HCT116 (cell line): ENCODE data around the gene CAB39. TPM values are rescaled to one million over a fixed set of nuclear protein-coding genes. Genes with fewer than 3 reads are reported as not detected.

ENCODE experiments used
- ATAC-seq: fragments of 200-7000 bp; cut with Tn5 transposase; 2 replicates; pipeline ENCODE4 v1.9.1; 2020; ENCODE audit warnings: mild to moderate bottlenecking, moderate library complexity
- BruUV-seq: library from RNA; stranded (reverse); fragments of 400-500 nt; replicated peaks from 2 replicates; lab custom pipeline; 2021; lab: Mats Ljungman, UMichigan
- CTCF ChIA-PET: fragments of 300-600 bp; sonication (Branson Sonifier 250); formaldehyde crosslinking; loops from one replicate; lab custom pipeline; 2021; ENCODE audit warnings: antibody characterized with exemption; lab: Charles Lee
- POLR2A ChIA-PET: fragments of 300-600, 350-600 bp; sonication (Branson Sonifier 250); formaldehyde crosslinking; loops from one replicate; lab custom pipeline; 2021; ENCODE audit warnings: antibody characterized with exemption; lab: Charles Lee
- RAD21 ChIA-PET, 2 experiments: fragments of 300-600 bp; sonication (Branson Sonifier 250); formaldehyde crosslinking; loops; one replicate each; lab custom pipeline; 2023; ENCODE audit warnings: low total read pairs in 2 of 2; ENCODE audit not compliant: uncharacterized antibody in 2 of 2, unreplicated experiment in 2 of 2, low non-redundant PET in 1 of 2; lab: Charles Lee
- DNase-seq: peaks from one replicate; pipeline ENCODE4 v3.0.0-alpha.2; 2010; ENCODE audit warnings: low read depth, low spot score
- H2AFZ ChIP-seq: fragments of 200-600 bp; shearing (Covaris generic), sonication (generic); 2 replicates; pipeline ENCODE4 v1.6.1; 2017; ENCODE audit warnings: low read depth, mixed run types, mixed read lengths, antibody characterized with exemption, low read length; ENCODE audit not compliant: poor library complexity, severe bottlenecking
- H3K27ac ChIP-seq: 2 replicates; pipeline ENCODE4 v1.5.1; 2012; ENCODE audit warnings: low read depth, low read length
- H3K27me3 ChIP-seq: fragments of 200-600 bp; sonication (generic); 2 replicates; pipeline ENCODE4 v1.6.1; 2016; ENCODE audit warnings: mixed run types, low read length, mixed read lengths; ENCODE audit not compliant: insufficient read depth
- H3K36me3 ChIP-seq, 2 experiments: fragments of 200-500 bp in 1 of 2; fragments of 200-600 bp in 1 of 2; sonication (Bioruptor generic) in 1 of 2; sonication (generic) in 1 of 2; 2 replicates each; pipeline versions ENCODE4 v1.5.1 to v1.6.1; 2014 to 2016; ENCODE audit warnings: low read length in 2 of 2, inconsistent platforms in 1 of 2, mixed read lengths in 1 of 2, mixed run types in 1 of 2; ENCODE audit not compliant: insufficient read depth in 2 of 2, control insufficient read depth in 1 of 2
- H3K4me1 ChIP-seq, 2 experiments: fragments of 200-600 bp in 1 of 2; sonication (generic) in 1 of 2; 2 replicates each; pipeline versions ENCODE4 v1.5.1 to v1.6.1; 2012 to 2017; ENCODE audit warnings: low read length in 2 of 2, inconsistent platforms in 1 of 2, mild to moderate bottlenecking in 1 of 2, mixed read lengths in 1 of 2, mixed run types in 1 of 2, moderate library complexity in 1 of 2; ENCODE audit not compliant: insufficient read depth in 2 of 2, control insufficient read depth in 1 of 2
- H3K4me2 ChIP-seq: fragments of 200-600 bp; sonication (generic); 2 replicates; pipeline ENCODE4 v1.6.1; 2017; ENCODE audit warnings: mixed run types, low read length, mixed read lengths
- H3K4me3 ChIP-seq, 2 experiments: fragments of 200-600 bp in 1 of 2; sonication (generic) in 1 of 2; replicated peaks in 1 of 2; 2 replicates each; pipeline ENCODE4 v1.5.1; 2011 to 2016; ENCODE audit warnings: low read length in 2 of 2, control low read depth in 1 of 2, low read depth in 1 of 2, mild to moderate bottlenecking in 1 of 2, mixed read lengths in 1 of 2, mixed run types in 1 of 2
- H3K79me2 ChIP-seq: fragments of 200-600 bp; sonication (generic); 2 replicates; pipeline ENCODE4 v1.6.1; 2017; ENCODE audit warnings: mild to moderate bottlenecking, mixed run types, low read length, moderate library complexity, mixed read lengths; ENCODE audit not compliant: insufficient read depth
- H3K9ac ChIP-seq: fragments of 200-600 bp; sonication (generic); 2 replicates; pipeline ENCODE4 v1.6.1; 2016; ENCODE audit warnings: low read length, mixed read lengths
- H3K9me2 ChIP-seq: fragments of 200-600 bp; sonication (generic), shearing (Covaris generic); 2 replicates; pipeline ENCODE4 v1.6.1; 2017; ENCODE audit warnings: mixed run types, mild to moderate bottlenecking, moderate library complexity; ENCODE audit not compliant: insufficient read depth
- H3K9me3 ChIP-seq, 2 experiments: fragments of 200-500 bp in 1 of 2; fragments of 200-600 bp in 1 of 2; sonication (Bioruptor generic) in 1 of 2; sonication (generic) in 1 of 2; 2 replicates each; pipeline ENCODE4 v1.6.1; 2014 to 2017; ENCODE audit warnings: low read length in 2 of 2, mixed read lengths in 2 of 2, inconsistent platforms in 1 of 2, low read depth in 1 of 2, mild to moderate bottlenecking in 1 of 2, mixed run types in 1 of 2, moderate library complexity in 1 of 2; ENCODE audit not compliant: control insufficient read depth in 1 of 2, insufficient read depth in 1 of 2
- H4K20me1 ChIP-seq: fragments of 200-600 bp; sonication (generic), shearing (Covaris generic); 2 replicates; pipeline ENCODE4 v1.6.1; 2017; ENCODE audit warnings: mixed run types, mild to moderate bottlenecking, moderate library complexity; ENCODE audit not compliant: insufficient read depth
- ATF3 ChIP-seq: IDR thresholded peaks from 2 replicates; pipeline ENCODE4 v1.6.1; 2012
- CBX3 ChIP-seq: IDR thresholded peaks from 2 replicates; pipeline ENCODE4 v1.6.1; 2012; ENCODE audit warnings: low read depth
- CTCF ChIP-seq, 3 experiments: fragments of 200-600 bp in 1 of 3; sonication (generic) in 1 of 3; IDR thresholded peaks in 2 of 3; conservative IDR thresholded peaks in 1 of 3; 2 replicates each; pipeline ENCODE4 v1.5.1; 2012 to 2017; ENCODE audit warnings: low read depth in 2 of 3, low read length in 2 of 3, antibody characterized with exemption in 1 of 3, borderline replicate concordance in 1 of 3, control low read depth in 1 of 3, mild to moderate bottlenecking in 1 of 3, mixed read lengths in 1 of 3, mixed run types in 1 of 3, moderate library complexity in 1 of 3; ENCODE audit not compliant: insufficient read depth in 1 of 3
- ELF1 ChIP-seq: IDR thresholded peaks from 2 replicates; pipeline ENCODE4 v1.6.1; 2012; ENCODE audit warnings: low read depth, borderline replicate concordance
- EZH2 ChIP-seq: fragments of 200-600 bp; sonication (generic); IDR thresholded peaks from 2 replicates; pipeline ENCODE4 v1.6.1; 2017; ENCODE audit warnings: antibody characterized with exemption, mixed run types
- EZH2phosphoT487 ChIP-seq: fragments of 200-600 bp; IDR thresholded peaks from 2 replicates; pipeline ENCODE4 v1.6.1; 2018; ENCODE audit warnings: antibody characterized with exemption, borderline replicate concordance
- FOSL1 ChIP-seq: IDR thresholded peaks from 2 replicates; pipeline ENCODE4 v1.6.1; 2012; ENCODE audit warnings: low read depth
- POLR2AphosphoS5 ChIP-seq: IDR thresholded peaks from 2 replicates; pipeline ENCODE4 v1.6.1; 2011; ENCODE audit warnings: mild to moderate bottlenecking, low read depth, low read length, moderate library complexity
- RAD21 ChIP-seq: IDR thresholded peaks from 2 replicates; pipeline ENCODE4 v1.6.1; 2012; ENCODE audit warnings: low read depth, mild to moderate bottlenecking
- TCF7L2 ChIP-seq: IDR thresholded peaks from 2 replicates; pipeline ENCODE4 v1.7.0; 2011; ENCODE audit warnings: borderline replicate concordance, inconsistent platforms; ENCODE audit not compliant: insufficient read depth, insufficient read length; ENCODE audit errors: extremely low read depth
- YY1 ChIP-seq: IDR thresholded peaks from 2 replicates; pipeline ENCODE4 v1.6.1; 2011; ENCODE audit warnings: low read length, low read depth, moderate library complexity, mild to moderate bottlenecking; ENCODE audit not compliant: insufficient replicate concordance; ENCODE audit errors: extremely low read depth
- ZNF274 ChIP-seq: fragments of 200-500 bp; sonication (Bioruptor generic); IDR thresholded peaks from 2 replicates; pipeline ENCODE4 v1.6.1; 2014; ENCODE audit warnings: mild to moderate bottlenecking, low read depth, low read length, inconsistent platforms
- intact Hi-C: fragments of 100-400 bp; cut with micrococcal nuclease; formaldehyde crosslinking; loops from 2 replicates; pipeline ENCODE4 v1.10.0; 2022
- total RNA-seq: library from RNA; stranded (reverse); gene quantifications from one replicate; pipeline ENCODE4 v1.2.1, GENCODE V29; 2021; ENCODE audit not compliant: unreplicated experiment

CAB39 gene
- total RNA-seq, 1 experiment from 2014 or later = 63.6 TPM

- no peaks in the 10 kb centered on the region for H4K20me1 ChIP-seq
- CTCF ChIA-PET = no interaction called here
- no TSS peak for BruUV-seq
- no peak for TF ChIP-seq YY1
- no peak for TF ChIP-seq ELF1
- TF ChIP-seq ZNF274 = no peak
- no peak for TF ChIP-seq CBX3
- TF ChIP-seq CTCF (IDR thresholded peaks at IDR 0.05 in 2 of 3, conservative IDR thresholded peaks at IDR 0.05 in 1 of 3; ENCODE audit: borderline replicate concordance in 1 of 3, insufficient read depth in 1 of 3, low read depth in 2 of 3, low read length in 2 of 3) = peak; percentile 36 to 71 (median 56); a peak in 5 of 6 replicates
- TF ChIP-seq FOSL1 = no peak
- no peak for TF ChIP-seq EZH2phosphoT487
- TF ChIP-seq TCF7L2 = no peak
- TF ChIP-seq EZH2 = no peak
- peak; percentile 72 for TF ChIP-seq RAD21
- TF ChIP-seq ATF3 = no peak
- no peak for TF ChIP-seq POLR2AphosphoS5
- no peaks in the 10 kb centered on the region for H3K9me3 ChIP-seq
- DNase-seq (no peak), ATAC-seq (peak; percentile 76)
- RAD21 ChIA-PET = no interaction called here
- H3K9ac ChIP-seq = no peak overlapping the region
- H3K79me2 ChIP-seq = no peaks in the 10 kb centered on the region
- H3K27ac ChIP-seq = no peak overlapping the region
- H3K4me1 ChIP-seq = no peaks in the 10 kb centered on the region
- H3K36me3 ChIP-seq = peaks cover 24 to 34% of the 10 kb centered on the region in 2 experiments; a peak in 3 of 4 replicates
- H3K4me3 ChIP-seq = no peak overlapping the region
- no peak overlapping the region for H3K4me2 ChIP-seq
- H3K9me2 ChIP-seq = no peaks in the 10 kb centered on the region
- intact Hi-C loops = loop anchor here (5.0 to 10.0 kb wide), 2 partner anchors 202 to 810 kb away; no protein-coding TSS in a partner anchor
- no peak overlapping the region for H2AFZ ChIP-seq
- POLR2A ChIA-PET = no interaction called here
- no peaks in the 10 kb centered on the region for H3K27me3 ChIP-seq
Observed at GRCh38 chr2:230814616-230815015, 102.0 kb downstream of the CAB39 start.
